T-helper 1 cell treated with Interleukin-12 subunit alpha and Interleukin-12 subunit beta and Interleukin-4 antibody, amounts not matched to agents 30 ng/mL and 1 ng/mL, for 36 hours (primary cell): ENCODE data around the gene GALNT7. TPM values are rescaled to one million over a fixed set of nuclear protein-coding genes. Genes with fewer than 3 reads are reported as not detected.
"Not testable (repeated sequence)": the region's sequence is repeated elsewhere in the genome, so short reads cannot be mapped to it uniquely, and the experiment has no call there.

Experiments
- intact Hi-C: fragments of 100-400 bp; cut with micrococcal nuclease; formaldehyde crosslinking; loops from one replicate; pipeline ENCODE4 v1.15.1; 2024
- total RNA-seq: library from RNA; stranded (reverse); gene quantifications from 2 replicates; pipeline ENCODE4 v1.2.3, GENCODE V29; 2022

Gene GALNT7
- total RNA-seq, 1 donor from 2014 or later = 18.6 TPM

- intact Hi-C loops = loop anchor here (5.0 kb wide), 2 partner anchors 252 to 327 kb away; no protein-coding TSS in a partner anchor
These were observed 2.9 kb upstream of the GALNT7 start for GRCh38 chr4:173165706-173166105.

- intact Hi-C loops = loop anchor here (5.0 kb wide), 2 partner anchors 251 to 326 kb away; no protein-coding TSS in a partner anchor
These were observed 2.1 kb upstream of the GALNT7 start for GRCh38 chr4:173166491-173166890.

- intact Hi-C loops = loop anchor here (1.0 to 5.0 kb wide), 6 partner anchors 89 to 324 kb away; partner anchors contain the start of genes HMGB2 and SAP30
These were observed 734 bp upstream of the GALNT7 start for GRCh38 chr4:173167758-173168395.

GRCh38 chr4:173169178-173169427, 492 bp downstream of the GALNT7 start:
- intact Hi-C loops = loop anchor here (1.0 to 5.0 kb wide), 6 partner anchors 88 to 1114 kb away; partner anchors contain the start of genes CEP44 and FBXO8

GRCh38 chr4:173169428-173170181, 994 bp downstream of the GALNT7 start:
- intact Hi-C loops = loop anchor here (1.0 to 5.0 kb wide), 7 partner anchors 87 to 1114 kb away; partner anchors contain the start of genes CEP44 and FBXO8

GRCh38 chr4:173170182-173170778, 1.7 kb downstream of the GALNT7 start:
- intact Hi-C loops = loop anchor here (2.0 kb wide), 1 partner anchor 145 kb away; no protein-coding TSS in a partner anchor

GRCh38 chr4:173171098-173171497, 2.5 kb downstream of the GALNT7 start:
- intact Hi-C loops = loop anchor here (2.0 kb wide), 1 partner anchor 146 kb away; no protein-coding TSS in a partner anchor

GRCh38 chr4:173171987-173172386, 3.4 kb downstream of the GALNT7 start:
- intact Hi-C loops = loop anchor here (2.0 kb wide), 1 partner anchor 147 kb away; no protein-coding TSS in a partner anchor

GRCh38 chr4:173174184-173174583, 5.6 kb downstream of the GALNT7 start:
- intact Hi-C loops = no loop called here

- intact Hi-C loops = no loop called here
These were observed 6.0 kb downstream of the GALNT7 start for GRCh38 chr4:173174594-173175012.

GRCh38 chr4:173176010-173176409, 7.4 kb downstream of the GALNT7 start:
- intact Hi-C loops = no loop called here

- intact Hi-C loops = no loop called here
These were observed 8.6 kb downstream of the GALNT7 start for GRCh38 chr4:173177232-173177631.

GRCh38 chr4:173178144-173178543, 9.5 kb downstream of the GALNT7 start:
- intact Hi-C loops = no loop called here

GRCh38 chr4:173181848-173182247, 13.2 kb downstream of the GALNT7 start:
- intact Hi-C loops = no loop called here

- intact Hi-C loops = no loop called here
These were observed 13.8 kb downstream of the GALNT7 start for GRCh38 chr4:173182403-173182802.

GRCh38 chr4:173183659-173184247, 15.1 kb downstream of the GALNT7 start:
- intact Hi-C loops = not testable (repeated sequence)

GRCh38 chr4:173185847-173186510, 17.4 kb downstream of the GALNT7 start:
- intact Hi-C loops = no loop called here

- intact Hi-C loops = no loop called here
These were observed 19.1 kb downstream of the GALNT7 start for GRCh38 chr4:173187732-173188131.

GRCh38 chr4:173188648-173189047, 20.0 kb downstream of the GALNT7 start:
- intact Hi-C loops = no loop called here

GRCh38 chr4:173189117-173189693, 20.6 kb downstream of the GALNT7 start:
- intact Hi-C loops = no loop called here

- intact Hi-C loops = no loop called here
These were observed 23.0 kb downstream of the GALNT7 start for GRCh38 chr4:173191623-173192041.
